ENCODE results near the gene ARPC1A.
"Not testable (repeated sequence)": the region's sequence is repeated elsewhere in the genome, so short reads cannot be mapped to it uniquely, and the experiment has no call there.

ARPC1A gene

GRCh38 chr7:99372275-99373090, 46.8 kb downstream of the ARPC1A start:
- no peak for DNase-seq

- DNase-seq, result no peak
Measured at GRCh38 chr7:99373091-99374066, 47.7 kb downstream of the ARPC1A start.

DNA sequence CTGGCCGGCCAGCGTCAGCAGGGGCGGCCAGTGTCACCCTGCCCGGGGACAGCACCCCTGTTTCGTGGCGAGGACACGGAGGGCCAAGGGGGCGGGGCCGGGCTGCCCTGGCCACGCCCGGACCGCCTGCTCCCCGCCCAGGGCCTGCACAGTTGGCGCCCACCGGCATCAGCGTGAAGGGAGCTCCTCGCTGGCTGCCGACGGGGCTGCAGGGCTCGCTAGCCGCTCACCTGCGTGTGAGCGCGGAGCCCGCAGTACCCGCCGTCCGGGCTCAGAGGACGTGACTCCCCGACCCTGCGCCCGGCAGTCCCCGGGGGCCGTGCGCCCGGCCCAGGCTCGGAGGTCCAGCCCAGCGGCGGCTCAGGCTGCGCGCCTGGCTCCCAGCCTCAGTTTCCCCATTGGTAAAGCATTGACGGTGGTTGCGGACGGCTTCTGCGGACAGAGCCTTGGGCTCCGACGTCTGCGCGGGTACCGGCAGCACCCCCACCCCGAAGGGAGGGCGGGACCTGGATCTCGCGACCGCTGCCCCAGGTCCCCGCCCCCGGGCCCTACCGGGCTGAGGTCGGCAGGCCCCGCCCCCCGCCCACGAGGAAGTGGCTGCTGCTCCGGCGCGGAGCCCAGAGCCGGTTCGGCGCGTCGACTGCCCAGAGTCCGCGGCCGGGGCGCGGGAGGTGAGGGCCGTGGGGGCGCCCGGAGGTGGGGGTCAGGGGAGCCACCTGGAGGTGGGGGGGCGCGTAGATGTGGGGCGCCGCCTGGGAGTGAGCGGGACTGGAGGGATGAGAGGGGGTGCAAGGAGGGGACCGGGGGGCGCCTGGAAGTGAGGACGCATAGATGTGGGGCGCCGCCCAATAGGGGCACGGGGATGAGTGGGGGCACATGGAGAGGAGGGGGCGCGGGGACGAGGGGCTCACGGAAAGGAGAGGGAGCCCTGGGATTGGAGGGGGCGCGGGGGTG, 48.7 kb downstream of the ARPC1A start, which contains the start of gene ARPC1B:
Gene ARPC1B, plus strand, starts transcription at position 620 of the 954 bp plus-strand sequence. CDS start 10,985 bp downstream, outside the sequence.
- peak; percentile 88 for DNase-seq

GRCh38 chr7:99375070-99375807, 49.5 kb downstream of the ARPC1A start:
- DNase-seq, result peak; percentile 72

DNA sequence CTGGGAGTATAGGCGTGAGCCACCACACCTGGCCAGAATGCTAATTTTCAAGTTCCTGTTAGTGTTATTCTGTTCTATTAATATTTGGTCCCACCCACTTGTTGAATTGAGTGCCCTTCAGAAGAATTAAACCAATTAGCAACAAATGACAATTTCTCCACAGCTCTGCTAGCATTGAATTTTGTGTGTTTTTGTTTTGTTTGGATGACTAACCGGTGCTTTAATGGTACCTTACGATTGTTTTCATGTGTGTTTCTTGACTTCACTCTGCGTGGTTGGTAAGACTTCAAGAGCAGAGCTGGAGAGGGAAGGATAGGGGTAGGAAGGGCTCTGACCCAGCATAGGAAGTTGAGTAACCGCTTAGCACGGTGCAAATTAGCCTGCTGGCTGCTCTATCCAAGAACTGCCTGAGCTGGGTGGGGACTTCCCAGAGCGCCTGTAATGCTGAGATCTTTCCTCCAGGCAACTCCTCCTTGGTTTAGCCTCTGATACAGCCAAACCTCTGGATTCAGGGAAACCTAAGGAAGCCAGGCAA, 53.4 kb downstream of the ARPC1A start:
- DNase-seq, result peak; percentile 77

- DNase-seq, result not testable (repeated sequence)
Measured at GRCh38 chr7:99379693-99380031, 54.0 kb downstream of the ARPC1A start.

- DNase-seq, result peak; percentile 63
Measured at GRCh38 chr7:99380032-99380822, 54.5 kb downstream of the ARPC1A start.

GRCh38 chr7:99380823-99381663, 55.3 kb downstream of the ARPC1A start:
- DNase-seq, result peak; percentile 95

DNA sequence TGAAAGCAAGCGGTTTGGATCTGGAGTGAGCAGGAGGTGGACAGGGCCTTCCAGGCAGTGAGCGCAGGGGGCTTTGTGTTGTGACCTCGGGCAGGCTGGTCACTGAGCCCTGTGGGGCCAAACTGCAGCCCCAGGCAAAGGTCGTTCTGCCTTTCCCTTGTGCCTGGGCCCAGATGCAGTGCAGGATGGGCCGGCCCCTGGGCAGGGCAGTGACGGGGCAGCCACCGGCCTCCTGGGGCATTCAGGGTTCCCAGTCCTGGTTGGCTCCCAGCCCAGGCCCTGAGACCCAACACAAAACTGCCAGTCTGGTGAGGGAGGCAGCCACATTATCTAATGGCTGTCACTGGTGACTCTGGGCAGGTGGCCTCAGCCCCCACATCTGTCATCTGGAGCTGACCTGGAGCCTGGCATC, 56.0 kb downstream of the ARPC1A start:
- no peak for DNase-seq

- DNase-seq, result no peak
Measured at GRCh38 chr7:99383203-99383602, 57.5 kb downstream of the ARPC1A start.

DNA sequence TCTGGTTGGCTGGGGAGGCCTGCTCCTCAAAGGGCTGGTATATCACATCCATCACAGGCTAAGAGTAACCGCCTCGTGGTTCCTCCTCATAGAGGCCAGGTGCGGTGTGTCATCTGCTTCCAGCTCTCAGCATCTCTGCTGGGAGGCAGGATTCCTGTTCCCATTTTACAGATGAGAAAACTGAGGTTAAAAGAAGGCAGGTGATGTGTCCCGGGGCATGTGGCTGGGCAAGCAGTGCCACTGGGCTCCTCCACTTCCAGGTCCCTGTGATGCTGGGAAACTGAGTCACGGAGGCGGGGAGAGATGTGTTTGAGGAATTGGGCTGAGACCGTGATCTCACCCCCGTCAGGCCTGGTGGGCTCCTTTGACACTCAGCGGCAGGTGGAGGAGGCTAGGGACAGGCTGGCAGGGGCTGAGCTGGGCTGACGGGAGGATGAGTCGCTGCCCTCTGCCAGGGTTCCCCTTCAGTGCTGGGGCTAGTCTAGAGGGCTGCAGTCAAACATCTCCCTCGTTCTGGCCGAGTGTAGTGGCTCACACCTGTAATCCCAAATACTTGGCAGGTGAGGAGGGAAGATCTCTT, 58.2 kb downstream of the ARPC1A start:
- no peak for DNase-seq

GRCh38 chr7:99384523-99384922, 58.8 kb downstream of the ARPC1A start:
- no peak for DNase-seq

GRCh38 chr7:99385564-99385963, 59.9 kb downstream of the ARPC1A start:
- DNase-seq, result no peak

DNA sequence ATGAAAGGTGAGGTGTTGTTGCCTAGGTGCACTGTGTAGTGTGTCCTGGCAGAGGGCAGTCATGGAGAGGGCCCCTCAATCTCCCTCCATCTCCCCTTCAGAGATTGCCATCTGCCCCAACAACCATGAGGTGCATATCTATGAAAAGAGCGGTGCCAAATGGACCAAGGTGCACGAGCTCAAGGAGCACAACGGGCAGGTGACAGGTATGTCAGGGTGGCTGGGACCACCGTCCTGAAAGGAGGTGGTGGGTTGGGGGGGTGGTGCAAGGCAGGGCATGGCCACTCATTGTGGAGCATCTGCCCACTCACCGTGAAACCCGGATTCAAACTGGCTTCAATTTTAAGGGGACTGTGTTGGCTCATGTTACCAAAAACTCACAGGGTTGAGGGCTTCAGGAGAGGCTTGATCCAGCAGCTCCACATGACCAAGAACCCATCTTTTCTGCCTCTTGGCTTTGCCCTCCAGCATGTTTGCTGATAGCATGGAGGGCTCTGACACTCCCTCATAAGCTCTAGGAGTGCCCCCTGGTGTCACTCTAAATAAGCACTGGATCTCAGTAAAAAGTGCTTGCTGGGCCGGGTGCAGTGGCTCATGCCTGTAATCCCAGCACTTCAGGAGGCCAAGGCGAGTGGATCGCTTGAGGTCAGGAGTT, 61.0 kb downstream of the ARPC1A start:
- DNase-seq, result peak; percentile 62

DNA sequence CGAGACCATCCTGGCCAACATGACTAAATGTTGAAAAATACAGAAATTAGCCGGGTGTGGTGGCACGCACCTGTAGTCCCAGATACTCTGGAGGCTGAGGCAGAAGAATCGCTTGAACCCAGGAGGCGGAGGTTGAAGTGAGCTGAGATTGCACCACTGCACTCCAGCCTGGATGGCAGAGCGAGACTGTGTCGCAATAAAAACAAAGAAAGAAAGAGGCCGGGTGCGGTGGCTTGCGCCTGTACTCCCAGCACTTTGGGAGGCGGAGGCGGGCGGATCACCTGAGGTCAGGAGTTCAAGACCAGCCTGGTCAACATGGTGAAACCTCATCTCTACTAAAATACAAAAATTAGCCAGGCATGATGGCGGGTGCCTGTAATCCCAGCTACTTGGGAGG, 61.5 kb downstream of the ARPC1A start:
- not testable (repeated sequence) for DNase-seq

- no peak for DNase-seq
Measured at GRCh38 chr7:99387912-99388311, 62.2 kb downstream of the ARPC1A start.

DNA sequence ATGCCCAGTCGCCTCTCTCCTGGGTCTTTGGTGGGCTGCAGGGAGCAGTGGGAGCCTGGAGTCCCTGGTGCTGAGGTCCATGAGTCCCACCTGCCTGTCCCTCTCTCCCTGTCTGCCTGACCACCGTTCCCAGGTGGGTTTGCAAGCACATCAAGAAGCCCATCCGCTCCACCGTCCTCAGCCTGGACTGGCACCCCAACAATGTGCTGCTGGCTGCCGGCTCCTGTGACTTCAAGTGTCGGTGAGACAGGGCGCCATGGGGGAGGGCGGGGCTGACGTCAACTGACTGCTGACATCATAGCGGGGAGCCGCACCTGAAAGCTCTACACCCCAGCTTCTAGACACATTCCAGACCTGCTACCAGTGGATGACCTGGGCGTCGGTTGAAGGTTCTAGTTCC, 64.1 kb downstream of the ARPC1A start:
- DNase-seq, result no peak

DNA sequence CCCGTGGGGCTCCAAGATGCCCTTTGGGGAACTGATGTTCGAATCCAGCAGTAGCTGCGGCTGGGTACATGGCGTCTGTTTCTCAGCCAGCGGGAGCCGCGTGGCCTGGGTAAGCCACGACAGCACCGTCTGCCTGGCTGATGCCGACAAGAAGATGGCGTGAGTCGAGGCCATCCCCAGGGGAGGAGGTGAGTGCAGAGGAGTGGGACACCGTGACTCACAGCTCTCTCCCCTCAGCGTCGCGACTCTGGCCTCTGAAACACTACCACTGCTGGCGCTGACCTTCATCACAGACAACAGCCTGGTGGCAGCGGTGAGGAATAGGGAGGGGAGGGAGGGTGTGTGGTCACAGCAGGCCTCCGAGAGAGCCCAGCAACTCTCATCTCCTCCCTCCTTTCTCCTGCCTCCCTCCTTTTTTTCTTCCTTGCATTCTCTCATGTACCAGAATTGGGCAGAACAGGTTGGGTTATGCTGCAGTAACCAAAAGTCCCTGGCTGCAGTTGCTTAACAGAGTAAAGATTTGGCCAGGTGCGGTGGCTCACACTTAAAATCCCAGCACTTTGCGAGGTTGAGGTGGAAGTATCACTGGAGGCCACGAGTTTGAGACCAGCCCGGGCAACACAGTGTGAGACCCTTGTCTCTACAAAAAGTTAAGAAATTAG, 65.4 kb downstream of the ARPC1A start:
- DNase-seq, result no peak
